CD14-positive monocyte (primary cell): ENCODE measurements around the gene CD8B. TPM values are rescaled to one million over a fixed set of nuclear protein-coding genes. Genes with fewer than 3 reads are reported as not detected.

ENCODE experiments used
- DNase-seq, 3 donors: peaks; one replicate each; pipeline ENCODE4 v3.0.0-alpha.2; 2011 to 2022
- H2AFZ ChIP-seq: 2 replicates; pipeline ENCODE4 v1.6.0; 2012; ENCODE audit warnings: mild to moderate bottlenecking, low read depth, low read length, inconsistent platforms; ENCODE audit not compliant: insufficient read depth, poor library complexity, severe bottlenecking
- H3K27ac ChIP-seq, 2 donors: 1 replicate in 1 of 2; 2 replicates in 1 of 2; pipeline ENCODE4 v1.5.1; 2012 to 2013; ENCODE audit warnings: low read length in 2 of 2, control low read depth in 1 of 2, inconsistent platforms in 1 of 2, low read depth in 1 of 2, mild to moderate bottlenecking in 1 of 2
- H3K27me3 ChIP-seq, 2 donors: one replicate each; pipeline versions ENCODE4 v1.6.0 to v1.6.1; 2011 to 2013; ENCODE audit warnings: low read length in 2 of 2; ENCODE audit not compliant: control insufficient read depth in 2 of 2, insufficient read depth in 2 of 2
- H3K36me3 ChIP-seq, 2 donors: replicated peaks in 1 of 2; 1 replicate in 1 of 2; 2 replicates in 1 of 2; pipeline versions ENCODE4 v1.5.1 to v1.6.1; 2012 to 2013; ENCODE audit warnings: low read length in 2 of 2, control low read depth in 1 of 2, inconsistent platforms in 1 of 2, mild to moderate bottlenecking in 1 of 2; ENCODE audit not compliant: insufficient read depth in 2 of 2, control insufficient read depth in 1 of 2
- H3K4me1 ChIP-seq, 2 donors: 1 replicate in 1 of 2; 2 replicates in 1 of 2; pipeline versions ENCODE4 v1.5.1 to v1.6.1; 2012 to 2013; ENCODE audit warnings: low read length in 2 of 2, control low read depth in 1 of 2, inconsistent platforms in 1 of 2, mild to moderate bottlenecking in 1 of 2, moderate library complexity in 1 of 2; ENCODE audit not compliant: insufficient read depth in 2 of 2, control insufficient read depth in 1 of 2
- H3K4me2 ChIP-seq: replicated peaks from 2 replicates; pipeline ENCODE3; 2012; ENCODE audit warnings: low read length, moderate library complexity, mild to moderate bottlenecking; ENCODE audit not compliant: poor library complexity, severe bottlenecking; ENCODE audit errors: extremely low read depth
- H3K4me3 ChIP-seq, 3 experiments: fragments of 200-600 bp in 1 of 3; sonication (generic) in 1 of 3; replicated peaks in 1 of 3; 1 replicate in 2 of 3; 2 replicates in 1 of 3; pipeline ENCODE4 v1.5.1; 2011 to 2013; ENCODE audit warnings: low read length in 3 of 3, mild to moderate bottlenecking in 3 of 3, control low read depth in 2 of 3, low read depth in 2 of 3, inconsistent platforms in 1 of 3, moderate library complexity in 1 of 3
- H3K79me2 ChIP-seq: 2 replicates; pipeline ENCODE4 v1.6.0; 2012; ENCODE audit warnings: mild to moderate bottlenecking, control low read depth, inconsistent platforms, low read length, moderate library complexity; ENCODE audit not compliant: insufficient read depth
- H3K9ac ChIP-seq: 2 replicates; pipeline ENCODE4 v1.6.0; 2017; ENCODE audit warnings: low read length, mild to moderate bottlenecking; ENCODE audit not compliant: insufficient read depth, poor library complexity, severe bottlenecking
- H3K9me3 ChIP-seq, 2 donors: replicated peaks in 1 of 2; 1 replicate in 1 of 2; 2 replicates in 1 of 2; pipeline versions ENCODE4 v1.5.1 to v1.6.1; 2012 to 2013; ENCODE audit warnings: low read length in 2 of 2, control low read depth in 1 of 2; ENCODE audit not compliant: control insufficient read depth in 1 of 2, insufficient read depth in 1 of 2
- H4K20me1 ChIP-seq: 2 replicates; pipeline ENCODE4 v1.6.0; 2012; ENCODE audit warnings: mild to moderate bottlenecking, low read length, control low read depth, moderate library complexity; ENCODE audit not compliant: insufficient read depth
- H3K27ac Mint-ChIP-seq, 7 donors: one replicate each; pipeline ENCODE4 v1.8.0; 2020; ENCODE audit warnings: mild to moderate bottlenecking in 7 of 7, mixed read lengths in 7 of 7, moderate library complexity in 6 of 7, inconsistent platforms in 2 of 7
- H3K27me3 Mint-ChIP-seq, 3 donors: one replicate each; pipeline ENCODE4 v1.8.0; 2021 to 2022; ENCODE audit warnings: low read depth in 3 of 3, mild to moderate bottlenecking in 3 of 3, mixed read lengths in 3 of 3, moderate library complexity in 3 of 3, inconsistent platforms in 1 of 3
- H3K36me3 Mint-ChIP-seq, 2 donors: one replicate each; pipeline ENCODE4 v1.8.0; 2020; ENCODE audit warnings: mixed read lengths in 2 of 2, inconsistent platforms in 1 of 2, mild to moderate bottlenecking in 1 of 2
- H3K4me1 Mint-ChIP-seq: one replicate; pipeline ENCODE4 v1.8.0; 2020; ENCODE audit warnings: mild to moderate bottlenecking, mixed read lengths
- H3K4me3 Mint-ChIP-seq, 2 donors: one replicate each; pipeline ENCODE4 v1.8.0; 2020; ENCODE audit warnings: mild to moderate bottlenecking in 2 of 2, mixed read lengths in 2 of 2, moderate library complexity in 1 of 2
- H3K9me3 Mint-ChIP-seq, 7 donors: one replicate each; pipeline ENCODE4 v1.8.0; 2020 to 2022; ENCODE audit warnings: mixed read lengths in 7 of 7, mild to moderate bottlenecking in 6 of 7, moderate library complexity in 6 of 7, inconsistent platforms in 2 of 7
- WGBS: methylation state at CpG from one replicate; pipeline ENCODE4 v1.1.5; 2013; ENCODE audit warnings: missing lambda C conversion rate; ENCODE audit not compliant: insufficient coverage; 5-methylcytosine and 5-hydroxymethylcytosine counted together
- intact Hi-C, 2 donors: fragments of 100-400 bp; cut with micrococcal nuclease; formaldehyde crosslinking; loops; one replicate each; pipeline versions ENCODE4 v1.15.0 to v1.15.1; 2023
- polyA plus RNA-seq, 3 donors: library from polyadenylated mRNA; depleted of rRNA in 1 of 3; unstranded in 2 of 3; stranded (reverse) in 1 of 3; fragments of 300-500 nt in 2 of 3; fragments of >200 nt in 1 of 3; fragmentation: Illumina TruSeq in 2 of 3; gene quantifications; 1 replicate in 2 of 3; 2 replicates in 1 of 3; pipeline ENCODE4 v1.2.3, GENCODE V29; 2012 to 2021
- TF ChIP-seq, protein P1 (sequence below): fragments of 200-600 bp; IDR thresholded peaks from one replicate; pipeline ENCODE4 v1.8.0; 2022; ENCODE audit warnings: antibody characterized with exemption, mild to moderate bottlenecking

CD8B gene
- polyA plus RNA-seq, 3 donors = 1.5 to 1.6 TPM; not detected in 1

DNA sequence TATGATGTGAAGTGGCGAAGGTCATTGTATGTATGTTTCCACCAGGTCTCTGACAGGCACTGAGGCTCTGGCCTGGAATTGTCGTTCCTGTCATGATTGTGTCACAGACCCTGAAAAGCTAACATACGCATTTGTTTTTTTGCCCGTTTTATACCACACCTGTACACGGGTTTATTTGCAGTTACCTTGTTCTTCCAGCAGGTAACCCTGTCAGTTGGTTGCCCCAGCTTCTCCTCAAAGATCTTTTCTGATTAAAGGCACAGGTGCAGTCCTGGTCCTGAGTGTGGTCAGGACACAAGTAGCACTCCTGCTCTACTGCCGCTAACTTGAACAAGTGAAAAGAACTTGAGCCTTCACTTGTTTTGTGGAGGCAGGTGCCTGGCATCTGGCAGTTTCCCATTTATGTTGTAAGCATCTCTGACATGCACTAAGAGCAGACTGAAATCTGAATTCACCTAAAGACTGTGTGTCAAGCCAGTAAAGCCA is 90.8 kb downstream of the CD8B start:
- Mint-ChIP-seq H3K4me1 (no peaks in the 10 kb centered on the region), H3K4me3 (no peak overlapping the region), H3K9me3 (no peaks in the 10 kb centered on the region), H3K36me3 (peaks cover 89 to 96% of the 10 kb centered on the region in 2 donors), H3K27me3 (peaks cover 0 to 2% (median 0%) of the 10 kb centered on the region in 3 donors), H3K27ac (peak overlapping the region in 1 of 7 donors; percentile 62)
- H3K9me3 ChIP-seq = no peaks in the 10 kb centered on the region
- WGBS = 97% methylated on average over 6 of the region's 6 CpGs
- no peak for DNase-seq
- peaks cover 21% of the 10 kb centered on the region for H4K20me1 ChIP-seq
- H3K27ac ChIP-seq = no peak overlapping the region
- H3K4me2 ChIP-seq = no peak overlapping the region
- intact Hi-C loops = no loop called here
- H3K9ac ChIP-seq = no peak overlapping the region
- H3K36me3 ChIP-seq = peaks cover 87 to 98% of the 10 kb centered on the region in 2 donors
- no peaks in the 10 kb centered on the region for H3K4me1 ChIP-seq
- H3K27me3 ChIP-seq = no peaks in the 10 kb centered on the region
- no peak overlapping the region for H2AFZ ChIP-seq
- TF ChIP-seq, protein P1, sequence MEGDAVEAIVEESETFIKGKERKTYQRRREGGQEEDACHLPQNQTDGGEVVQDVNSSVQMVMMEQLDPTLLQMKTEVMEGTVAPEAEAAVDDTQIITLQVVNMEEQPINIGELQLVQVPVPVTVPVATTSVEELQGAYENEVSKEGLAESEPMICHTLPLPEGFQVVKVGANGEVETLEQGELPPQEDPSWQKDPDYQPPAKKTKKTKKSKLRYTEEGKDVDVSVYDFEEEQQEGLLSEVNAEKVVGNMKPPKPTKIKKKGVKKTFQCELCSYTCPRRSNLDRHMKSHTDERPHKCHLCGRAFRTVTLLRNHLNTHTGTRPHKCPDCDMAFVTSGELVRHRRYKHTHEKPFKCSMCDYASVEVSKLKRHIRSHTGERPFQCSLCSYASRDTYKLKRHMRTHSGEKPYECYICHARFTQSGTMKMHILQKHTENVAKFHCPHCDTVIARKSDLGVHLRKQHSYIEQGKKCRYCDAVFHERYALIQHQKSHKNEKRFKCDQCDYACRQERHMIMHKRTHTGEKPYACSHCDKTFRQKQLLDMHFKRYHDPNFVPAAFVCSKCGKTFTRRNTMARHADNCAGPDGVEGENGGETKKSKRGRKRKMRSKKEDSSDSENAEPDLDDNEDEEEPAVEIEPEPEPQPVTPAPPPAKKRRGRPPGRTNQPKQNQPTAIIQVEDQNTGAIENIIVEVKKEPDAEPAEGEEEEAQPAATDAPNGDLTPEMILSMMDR = no peak
- no peak overlapping the region for H3K4me3 ChIP-seq
- no peaks in the 10 kb centered on the region for H3K79me2 ChIP-seq

DNA sequence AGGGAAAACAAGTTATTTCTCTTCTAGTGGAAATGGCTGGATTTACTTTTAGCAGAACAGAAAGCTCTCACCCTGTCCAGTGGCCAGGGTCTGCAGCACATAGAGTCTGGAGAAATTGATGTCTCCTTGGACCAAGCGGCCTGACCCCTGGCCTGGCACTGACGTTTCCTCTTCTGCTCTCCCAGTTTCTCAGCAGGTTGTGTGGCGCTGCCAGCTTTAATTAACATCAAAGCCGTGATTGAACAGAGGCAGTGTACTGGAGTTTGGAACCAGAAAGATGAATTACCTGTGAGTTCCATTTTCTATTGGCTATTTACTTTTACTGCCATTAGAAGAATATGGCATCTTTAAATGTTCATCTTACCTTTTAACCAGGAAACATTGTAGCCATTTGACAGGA is 91.8 kb downstream of the CD8B start:
- H3K79me2 ChIP-seq = no peaks in the 10 kb centered on the region
- no peak overlapping the region for H3K27ac ChIP-seq
- TF ChIP-seq, protein P1 = no peak
- intact Hi-C loops = no loop called here
- Mint-ChIP-seq H3K4me1 (no peaks in the 10 kb centered on the region), H3K27ac (peak overlapping the region in 1 of 7 donors; percentile 48), H3K9me3 (no peaks in the 10 kb centered on the region), H3K27me3 (peaks cover 0 to 2% (median 0%) of the 10 kb centered on the region in 3 donors), H3K36me3 (peaks cover 87 to 91% of the 10 kb centered on the region in 2 donors), H3K4me3 (no peak overlapping the region)
- no peak for DNase-seq
- H3K4me1 ChIP-seq = no peaks in the 10 kb centered on the region
- H3K27me3 ChIP-seq = no peaks in the 10 kb centered on the region
- no peak overlapping the region for H3K4me3 ChIP-seq
- 92% methylated on average over 3 of the region's 4 CpGs for WGBS
- no peak overlapping the region for H3K4me2 ChIP-seq
- H4K20me1 ChIP-seq = peaks cover 30% of the 10 kb centered on the region
- no peak overlapping the region for H2AFZ ChIP-seq
- no peaks in the 10 kb centered on the region for H3K9me3 ChIP-seq
- H3K36me3 ChIP-seq = peaks cover 85 to 98% of the 10 kb centered on the region in 2 donors
- no peak overlapping the region for H3K9ac ChIP-seq
